Middle frontal gyrus (tissue), 1 donor: ENCODE results near the gene KRTAP5-2.
"Not testable (repeated sequence)": the region's sequence is repeated elsewhere in the genome, so short reads cannot be mapped to it uniquely, and the experiment has no call there.

Experiments
- DNase-seq: peaks from one replicate; pipeline ENCODE4 v3.0.0-alpha.2; 2015; ENCODE audit warnings: low spot score; ENCODE audit errors: extremely low spot score

Gene KRTAP5-2, protein sequence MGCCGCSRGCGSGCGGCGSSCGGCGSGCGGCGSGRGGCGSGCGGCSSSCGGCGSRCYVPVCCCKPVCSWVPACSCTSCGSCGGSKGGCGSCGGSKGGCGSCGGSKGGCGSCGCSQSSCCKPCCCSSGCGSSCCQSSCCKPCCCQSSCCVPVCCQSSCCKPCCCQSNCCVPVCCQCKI

DNA sequence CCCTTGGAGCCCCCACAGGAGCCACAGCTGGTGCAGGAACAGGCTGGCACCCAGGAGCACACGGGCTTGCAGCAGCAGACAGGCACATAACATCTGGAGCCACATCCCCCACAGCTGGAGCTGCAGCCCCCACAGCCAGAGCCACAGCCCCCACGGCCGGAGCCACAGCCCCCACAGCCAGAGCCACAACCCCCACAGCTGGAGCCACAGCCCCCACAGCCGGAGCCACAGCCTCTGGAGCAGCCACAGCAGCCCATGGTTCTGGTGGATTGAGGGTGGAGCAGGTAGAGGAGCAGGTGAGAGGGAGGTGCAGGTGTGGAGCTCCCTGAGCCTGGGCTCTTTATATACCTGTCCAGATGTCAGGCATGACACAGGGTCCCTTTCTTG, at the start of gene KRTAP5-2:
TSS of gene KRTAP5-2 (minus strand) at position 301 of the 387 bp plus-strand sequence. CDS start at position 257, 44 bp downstream.
- no peak for DNase-seq

GRCh38 chr11:1646540-1646939, 48.4 kb upstream of the KRTAP5-2 start:
- DNase-seq: not testable (repeated sequence)

- no peak for DNase-seq
These were observed 47.3 kb upstream of the KRTAP5-2 start for GRCh38 chr11:1645357-1645821.

GRCh38 chr11:1644601-1645356, 46.7 kb upstream of the KRTAP5-2 start:
- DNase-seq: no peak

DNA sequence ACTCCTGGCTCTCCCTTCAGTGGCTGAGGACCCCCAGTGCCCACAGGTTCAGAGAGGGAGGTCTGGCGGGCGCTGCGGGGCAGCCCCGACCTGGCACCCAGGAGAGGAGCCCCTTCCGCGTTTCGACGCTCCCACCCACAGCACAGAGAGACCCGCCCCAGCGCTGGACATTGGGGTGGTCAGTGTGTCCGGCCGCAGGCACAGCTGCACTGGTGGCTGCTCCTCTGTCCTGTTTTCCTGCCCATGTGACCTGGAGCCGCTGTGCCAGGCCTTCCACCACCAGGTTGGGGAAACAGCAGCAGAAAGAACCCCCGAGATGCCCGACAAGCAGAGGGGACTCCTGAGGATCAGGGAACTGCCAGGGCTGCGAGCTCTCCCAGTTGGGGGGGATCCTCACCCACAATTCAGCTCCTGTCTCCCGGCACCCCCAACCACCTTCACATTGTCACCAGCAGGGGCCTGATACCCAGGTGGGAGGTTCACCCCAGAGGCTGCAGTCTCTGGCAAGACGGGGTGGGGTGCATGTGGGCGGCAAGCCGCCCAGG, 45.1 kb upstream of the KRTAP5-2 start:
- DNase-seq: no peak

- DNase-seq: no peak
These were observed 44.4 kb upstream of the KRTAP5-2 start for GRCh38 chr11:1642288-1643145.

- DNase-seq: no peak
These were observed 43.0 kb upstream of the KRTAP5-2 start for GRCh38 chr11:1641096-1641495.

GRCh38 chr11:1640076-1640946, 42.2 kb upstream of the KRTAP5-2 start:
- DNase-seq: no peak

DNA sequence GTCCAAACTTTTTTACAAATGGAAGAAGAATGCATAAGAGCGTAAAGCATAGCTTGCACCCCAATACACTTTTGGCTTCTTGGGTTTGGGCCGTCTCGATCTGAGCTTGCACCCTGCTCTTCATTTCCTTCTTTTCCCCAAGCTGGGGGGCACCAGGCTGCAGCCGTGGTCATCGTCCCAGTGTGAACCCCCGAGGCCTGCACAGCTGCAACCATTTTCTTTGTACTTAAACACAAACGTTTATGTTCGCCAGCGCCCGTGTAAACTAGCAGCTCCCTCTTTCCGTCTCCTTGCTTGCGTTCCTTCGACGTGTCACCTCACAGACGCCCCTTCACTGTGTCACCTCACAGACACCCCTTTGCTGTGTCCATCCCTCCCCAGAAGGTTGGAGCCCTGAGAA, 41.6 kb upstream of the KRTAP5-2 start:
- DNase-seq: no peak

DNA sequence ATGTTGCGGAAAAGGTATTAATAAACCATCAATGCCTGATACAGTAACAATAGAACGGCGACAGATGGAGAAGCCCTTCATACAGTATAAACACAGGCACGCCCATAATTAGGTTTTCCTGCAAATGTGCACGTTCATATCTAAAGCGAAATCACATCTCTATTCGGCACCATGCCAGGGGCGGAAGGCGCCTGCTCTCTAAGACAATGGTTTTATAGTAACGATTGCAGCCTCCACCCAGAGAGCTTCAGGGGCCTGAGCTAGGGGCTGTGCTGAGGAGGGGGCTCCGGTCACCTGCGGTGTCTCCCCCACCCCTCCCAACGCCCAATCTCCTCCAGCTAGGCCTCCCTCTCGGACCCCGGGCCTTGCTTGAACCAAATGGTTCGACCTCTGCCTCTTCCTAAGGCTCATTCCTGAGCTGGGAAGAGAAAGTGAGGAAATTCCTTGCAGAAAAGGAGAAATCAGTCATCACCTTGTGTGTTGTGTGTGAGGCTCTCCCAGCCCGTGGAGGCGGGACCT, 41.1 kb upstream of the KRTAP5-2 start:
- DNase-seq: no peak

GRCh38 chr11:1638344-1638743, 40.2 kb upstream of the KRTAP5-2 start:
- DNase-seq: no peak

- no peak for DNase-seq
These were observed 39.5 kb upstream of the KRTAP5-2 start for GRCh38 chr11:1637628-1638027.

DNA sequence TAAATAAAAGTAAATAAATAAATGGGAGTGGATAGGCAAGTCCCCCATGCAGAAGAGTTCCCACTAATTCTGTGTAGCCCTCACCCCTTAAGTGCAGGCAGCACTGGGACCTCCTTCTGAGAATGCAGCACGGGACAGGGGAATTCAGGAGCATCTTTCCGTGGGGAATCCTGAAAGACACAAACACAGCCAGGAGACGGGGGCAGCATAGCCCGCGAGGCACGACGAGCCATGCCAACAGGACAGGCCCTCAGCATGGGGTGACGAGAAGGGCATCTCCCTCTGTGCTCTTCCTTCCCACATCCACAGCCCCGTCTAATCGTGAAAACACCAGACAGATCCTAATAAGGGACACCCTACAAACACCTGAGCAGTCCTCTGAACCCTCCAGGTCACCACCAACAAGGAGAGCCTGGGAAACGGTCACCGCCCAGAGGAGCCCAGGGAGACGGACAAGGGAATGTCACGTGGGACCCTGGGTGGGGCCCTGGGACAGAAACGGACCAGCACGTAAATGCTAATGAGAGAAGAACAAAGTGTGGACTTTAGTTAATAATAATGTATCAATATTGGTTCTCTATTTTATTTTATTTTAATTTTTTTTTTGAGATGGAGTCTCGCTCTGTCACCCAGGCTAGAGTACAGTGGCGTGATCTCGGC, 38.3 kb upstream of the KRTAP5-2 start:
- DNase-seq: no peak

DNA sequence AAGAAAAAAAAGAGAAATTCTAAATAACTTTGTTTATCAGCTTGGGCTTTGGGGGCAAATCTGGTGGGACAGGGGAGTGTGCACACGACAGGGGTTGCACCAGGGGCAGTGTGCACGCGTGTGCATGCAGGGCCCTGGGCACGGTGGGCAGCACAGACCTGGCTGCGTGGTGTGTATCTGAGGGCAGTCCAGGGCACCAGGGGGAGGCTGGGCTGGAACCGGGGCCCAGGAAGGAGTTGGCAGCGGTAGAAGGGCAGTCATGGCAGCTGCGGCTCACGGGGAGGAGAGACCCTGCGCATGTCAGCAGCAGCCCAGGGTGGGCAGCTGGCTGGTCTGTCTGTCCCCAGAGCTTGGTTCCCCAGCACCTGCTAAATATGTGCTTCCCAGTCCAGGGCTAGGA, 35.8 kb upstream of the KRTAP5-2 start:
- no peak for DNase-seq

GRCh38 chr11:1632053-1632714, 34.1 kb upstream of the KRTAP5-2 start:
- DNase-seq: no peak

GRCh38 chr11:1631066-1631568, 33.0 kb upstream of the KRTAP5-2 start:
- DNase-seq: no peak

DNA sequence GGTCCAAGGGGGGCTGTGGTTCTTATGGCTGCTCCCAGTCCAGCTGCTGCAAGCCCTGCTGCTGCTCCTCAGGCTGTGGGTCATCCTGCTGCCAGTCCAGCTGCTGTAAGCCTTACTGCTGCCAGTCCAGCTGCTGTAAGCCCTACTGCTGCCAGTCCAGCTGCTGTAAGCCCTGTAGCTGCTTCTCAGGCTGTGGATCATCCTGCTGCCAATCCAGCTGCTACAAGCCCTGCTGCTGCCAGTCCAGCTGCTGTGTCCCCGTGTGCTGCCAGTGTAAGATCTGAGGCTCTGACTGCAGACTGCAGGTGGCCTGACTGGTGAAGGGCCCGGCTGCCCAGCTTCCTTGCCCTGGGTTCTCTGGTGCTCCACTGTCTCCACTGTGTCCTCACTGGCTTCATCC, 32.2 kb upstream of the KRTAP5-2 start:
- no peak for DNase-seq

DNA sequence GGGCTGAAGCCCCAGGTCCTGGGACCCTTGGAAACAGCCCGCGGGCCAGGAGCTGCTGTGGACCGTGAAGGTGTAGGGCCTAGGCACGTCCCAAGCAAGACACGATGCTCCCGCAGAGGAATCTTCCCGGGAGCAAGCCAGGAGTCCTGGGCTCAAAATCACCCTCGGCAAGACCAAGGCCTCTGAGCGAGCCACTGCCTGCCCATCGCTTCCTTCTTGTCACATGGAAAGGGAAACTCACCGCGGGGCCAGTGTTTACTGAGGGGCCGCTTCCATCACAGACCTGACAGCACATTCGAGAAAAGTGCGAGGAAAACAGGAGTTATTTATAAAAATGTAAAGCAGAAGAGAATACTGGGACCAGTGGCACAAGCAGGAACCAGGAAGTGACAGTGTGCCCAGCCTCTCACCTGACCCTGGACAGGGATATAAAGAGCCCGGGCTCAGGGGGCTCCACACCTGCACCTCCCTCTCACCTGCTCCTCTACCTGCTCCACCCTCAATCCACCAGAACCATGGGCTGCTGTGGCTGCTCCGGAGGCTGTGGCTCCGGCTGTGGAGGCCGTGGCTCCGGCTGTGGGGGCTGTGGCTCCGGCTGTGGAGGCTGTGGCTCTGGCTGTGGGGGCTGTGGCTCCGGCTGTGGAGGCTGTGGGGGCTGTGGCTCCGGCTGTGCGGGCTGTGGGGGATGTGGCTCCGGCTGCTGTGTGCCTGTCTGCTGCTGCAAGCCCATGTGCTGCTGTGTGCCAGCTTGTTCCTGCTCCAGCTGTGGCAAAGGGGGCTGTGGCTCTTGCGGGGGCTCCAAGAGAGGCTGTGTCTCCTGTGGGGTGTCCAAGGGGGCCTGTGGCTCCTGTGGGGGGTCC, 31.5 kb upstream of the KRTAP5-2 start, which contains the start of gene KRTAP5-5:
TSS of gene KRTAP5-5 (plus strand) at position 450 of the 860 bp plus-strand sequence. CDS start at position 516, 66 bp downstream.
- DNase-seq: no peak
